ENCODE results near the gene MTHFD1.

GRCh38 chr14:64417055-64417770 is 29.1 kb downstream of the MTHFD1 start:
- TF ChIP-seq CTCF (IDR thresholded peaks at IDR 0.05): no peak
- no peak for TF ChIP-seq EZH2 (IDR thresholded peaks at IDR 0.05)
- no peak for TF ChIP-seq EZH2phosphoT487 (IDR thresholded peaks at IDR 0.05)

All from neural progenitor cell (in vitro differentiated cells).